Esophagus mucosa (tissue), 1 donor: ENCODE data around the gene RICTOR. TPM values are rescaled to one million over a fixed set of nuclear protein-coding genes. Genes with fewer than 3 reads are reported as not detected.

Experiments used
- ATAC-seq: fragments of 200-7000 bp; cut with Tn5 transposase; one replicate; pipeline ENCODE4 v1.9.1; 2020
- total RNA-seq: library from RNA; stranded (reverse); gene quantifications from one replicate; pipeline ENCODE4 v1.2.4, GENCODE V29; 2023
- donor health status: DM: yes; HTN: yes; CAD: no.

The RICTOR gene
- total RNA-seq, 1 donor from 2014 or later = 18.1 TPM

- ATAC-seq = no peak
Observed at GRCh38 chr5:38932854-38933408, 141.3 kb downstream of the RICTOR start.

GRCh38 chr5:38931731-38932130 lies 142.5 kb downstream of the RICTOR start:
- ATAC-seq = no peak

GRCh38 chr5:38929838-38930237 lies 144.4 kb downstream of the RICTOR start:
- ATAC-seq = no peak

DNA sequence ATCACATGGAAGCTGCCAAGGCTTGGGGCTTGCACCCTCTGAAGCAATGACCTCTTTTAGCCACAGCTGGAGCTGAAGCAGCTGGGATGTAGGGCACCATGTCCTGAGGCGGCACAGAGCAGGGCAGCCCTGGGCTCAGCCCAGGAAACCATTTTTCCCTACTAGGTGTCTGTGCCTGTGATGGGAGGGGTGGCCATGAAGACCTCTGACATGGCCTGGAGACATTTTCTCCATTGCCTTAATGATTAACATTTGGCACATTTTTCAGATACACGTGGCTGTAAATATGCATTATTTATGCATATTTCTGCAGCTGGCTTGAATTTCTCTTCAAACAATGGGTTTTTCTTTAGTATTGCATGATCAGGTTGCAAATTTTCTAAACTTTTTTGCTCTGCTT lies 146.7 kb downstream of the RICTOR start:
- no peak for ATAC-seq

DNA sequence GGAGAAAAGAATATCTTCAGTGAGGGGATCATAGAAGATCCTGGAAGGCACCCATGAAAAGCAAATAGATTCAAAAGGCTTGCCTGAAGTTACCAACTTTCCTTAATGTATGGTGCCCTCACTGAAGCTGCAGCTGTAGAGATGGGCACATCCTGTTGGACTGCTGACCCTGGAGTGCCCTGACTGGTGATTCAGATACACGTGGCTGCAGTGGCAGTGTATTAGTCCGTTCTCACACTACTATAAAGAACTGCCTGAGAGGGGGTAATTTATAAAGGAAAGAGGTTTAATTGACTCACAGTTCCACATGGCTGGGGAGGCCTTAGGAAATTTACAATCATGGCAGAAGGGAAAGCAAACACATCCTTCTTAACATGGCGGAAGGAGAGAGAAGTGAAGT lies 148.1 kb downstream of the RICTOR start:
- no peak for ATAC-seq

- no peak for ATAC-seq
Observed at GRCh38 chr5:38925154-38925925, 148.9 kb downstream of the RICTOR start.

DNA sequence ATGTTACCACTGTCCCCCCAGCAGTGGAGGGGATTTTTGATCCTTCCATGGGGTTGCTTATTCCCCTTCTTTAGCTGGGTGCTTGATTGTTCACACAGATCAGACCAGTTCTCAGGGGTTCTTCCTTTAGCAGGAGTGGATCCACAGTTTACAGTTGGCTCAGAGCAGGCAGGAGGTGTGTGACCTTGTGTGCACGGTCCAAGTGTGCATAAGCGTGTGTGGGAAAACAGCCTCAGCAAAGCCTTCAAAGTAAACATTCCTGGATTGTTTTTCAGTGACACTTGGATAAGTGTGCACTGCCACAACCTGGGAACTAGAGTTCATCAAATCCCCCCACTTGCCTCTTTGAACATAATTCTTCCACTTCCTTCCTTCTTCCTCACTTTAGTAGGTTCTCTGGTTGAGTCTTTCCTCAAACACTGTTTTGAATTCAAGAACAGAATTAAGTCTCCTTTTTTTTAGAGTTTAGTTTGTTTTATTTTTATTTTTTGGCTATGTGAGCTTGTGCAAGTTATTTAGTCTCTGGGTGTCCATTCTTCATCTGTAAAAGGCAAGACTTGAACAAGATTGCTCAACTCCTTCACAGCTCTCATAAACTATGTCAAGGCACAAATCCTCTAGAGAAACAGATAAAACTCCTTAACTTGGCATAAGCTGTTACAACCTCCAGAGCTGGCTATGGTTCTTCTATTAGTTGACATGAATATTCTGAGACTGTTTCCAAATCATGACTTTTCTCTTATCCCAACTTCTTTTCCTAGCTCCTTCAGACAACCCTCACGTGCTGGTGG lies 150.3 kb downstream of the RICTOR start:
- ATAC-seq = no peak

GRCh38 chr5:38922199-38922598 lies 152.0 kb downstream of the RICTOR start:
- peak; percentile 87 for ATAC-seq

- no peak for ATAC-seq
Observed at GRCh38 chr5:38921174-38921573, 153.0 kb downstream of the RICTOR start.

DNA sequence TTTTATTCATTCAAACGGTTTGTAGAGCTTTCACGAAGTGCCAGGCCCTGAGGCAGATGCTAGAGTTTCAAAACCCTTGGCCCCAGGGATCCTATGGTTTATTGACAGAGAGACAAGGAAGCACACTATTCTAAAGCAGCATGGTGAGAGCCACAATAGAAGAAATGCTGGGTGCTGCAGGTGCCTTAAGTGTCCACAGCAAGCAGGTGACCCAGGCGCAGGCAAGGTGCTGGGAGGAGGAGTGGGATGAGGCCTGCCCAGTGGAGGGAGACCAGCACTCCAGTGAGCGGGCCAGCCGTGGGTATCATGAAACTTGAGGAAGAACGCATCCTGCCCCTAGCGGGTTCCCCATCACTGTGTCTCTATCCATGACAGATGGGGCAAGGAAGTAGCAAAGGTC lies 157.4 kb downstream of the RICTOR start:
- ATAC-seq = no peak

DNA sequence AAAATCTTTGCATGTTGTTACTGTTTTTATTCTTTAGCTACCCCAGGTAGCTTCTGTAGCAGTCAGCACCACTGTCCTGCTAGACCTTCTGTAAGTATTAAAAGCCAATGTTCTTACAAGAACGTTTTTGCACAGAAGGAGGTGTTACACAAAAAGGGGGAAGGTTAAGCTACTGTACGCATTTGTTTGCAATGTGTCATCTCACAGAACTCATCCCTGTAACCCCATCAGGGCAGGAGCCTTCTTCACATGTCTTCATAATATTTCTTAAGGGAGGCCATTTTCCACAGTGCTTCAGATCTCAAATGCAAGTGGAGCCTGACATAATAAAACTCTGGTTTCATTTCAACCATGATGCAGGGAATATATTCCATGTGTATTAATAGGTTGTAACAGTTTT lies 160.5 kb downstream of the RICTOR start:
- no peak for ATAC-seq

DNA sequence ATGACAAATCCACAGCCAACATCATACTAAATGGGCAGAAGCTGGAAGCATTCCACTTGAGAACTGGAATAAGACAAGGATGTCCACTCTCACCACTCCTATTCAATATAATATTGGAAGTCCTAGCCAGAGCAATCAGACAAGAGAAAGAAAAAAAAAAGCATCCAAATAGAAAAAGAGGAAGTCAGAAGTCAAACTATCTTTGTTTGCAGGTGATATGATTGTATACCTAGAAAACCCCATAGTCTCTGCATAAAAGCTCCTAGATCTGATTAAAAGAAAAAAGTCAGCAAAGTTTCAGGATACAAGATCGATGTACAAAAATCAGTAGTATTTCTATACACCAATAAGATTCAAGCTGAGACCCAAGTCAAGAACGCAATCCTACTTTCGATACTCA lies 162.3 kb downstream of the RICTOR start:
- ATAC-seq = no peak

GRCh38 chr5:38906503-38906902 lies 167.7 kb downstream of the RICTOR start:
- no peak for ATAC-seq

- ATAC-seq = peak; percentile 94
Observed at GRCh38 chr5:38905516-38905915, 168.7 kb downstream of the RICTOR start.

- ATAC-seq = no peak
Observed at GRCh38 chr5:38899936-38900335, 174.3 kb downstream of the RICTOR start.

DNA sequence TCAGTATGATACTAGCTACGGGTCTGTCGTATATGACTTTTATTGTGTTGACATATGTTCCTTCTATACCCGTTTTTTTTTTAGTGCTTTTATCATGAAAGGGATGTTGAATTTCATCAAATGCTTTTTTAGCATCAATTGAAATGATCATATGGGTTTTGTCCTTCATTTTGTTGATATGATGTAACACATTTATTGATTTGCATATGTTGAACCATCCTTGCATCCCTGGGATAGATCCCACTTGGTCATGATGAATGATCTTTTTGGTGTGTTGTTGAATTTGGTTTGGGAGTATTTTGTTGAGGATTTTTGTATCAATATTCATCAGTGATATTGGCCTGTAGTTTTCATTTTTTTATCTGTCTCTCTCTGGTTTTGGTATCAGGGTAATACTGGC lies 177.4 kb downstream of the RICTOR start:
- ATAC-seq = no peak

- no peak for ATAC-seq
Observed at GRCh38 chr5:38892363-38892762, 181.8 kb downstream of the RICTOR start.

- ATAC-seq = peak; percentile 31
Observed at GRCh38 chr5:38891563-38891962, 182.6 kb downstream of the RICTOR start.

DNA sequence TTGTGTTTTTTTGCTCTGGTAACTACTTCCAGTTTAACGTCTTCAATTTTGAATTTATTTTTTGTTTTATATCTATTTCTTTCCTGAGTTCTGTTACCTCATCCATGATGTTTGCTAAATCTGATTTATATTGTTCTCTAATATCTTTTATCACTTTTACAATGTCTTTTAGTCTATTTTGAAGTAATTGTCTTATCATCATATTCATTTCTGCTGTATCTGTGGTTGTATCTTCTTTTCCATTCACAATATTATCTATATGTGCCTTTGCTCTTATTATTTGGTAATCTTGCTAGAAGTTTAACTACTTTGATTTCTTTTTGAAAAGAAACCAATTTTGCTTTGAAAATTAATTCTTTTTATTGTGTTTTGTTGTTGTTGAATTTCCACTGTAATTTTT lies 184.8 kb downstream of the RICTOR start:
- ATAC-seq = no peak

GRCh38 chr5:38888041-38888440 lies 186.2 kb downstream of the RICTOR start:
- ATAC-seq = no peak
